Islet of Langerhans (tissue), 1 donor: ENCODE results near the gene UBE4B.

ENCODE experiments used
- FAIRE-seq: peaks from one replicate; lab custom pipeline; 2011; peaks lifted over from hg19 to GRCh38; lab: Jason Lieb, UNC

Gene UBE4B

GRCh38 chr1:10117132-10117531, 84.4 kb downstream of the UBE4B start:
- FAIRE-seq, result no peak

- FAIRE-seq, result no peak
These were observed 85.1 kb downstream of the UBE4B start for GRCh38 chr1:10117865-10118264.

- no peak for FAIRE-seq
These were observed 88.9 kb downstream of the UBE4B start for GRCh38 chr1:10121688-10122087.

GRCh38 chr1:10122926-10123325, 90.2 kb downstream of the UBE4B start:
- peak; percentile 93 for FAIRE-seq

GRCh38 chr1:10128101-10128765, 95.5 kb downstream of the UBE4B start:
- no peak for FAIRE-seq

- no peak for FAIRE-seq
These were observed 99.6 kb downstream of the UBE4B start for GRCh38 chr1:10132316-10132715.

GRCh38 chr1:10132852-10133251, 100.1 kb downstream of the UBE4B start:
- no peak for FAIRE-seq

- FAIRE-seq, result no peak
These were observed 108.2 kb downstream of the UBE4B start for GRCh38 chr1:10140981-10141380.

GRCh38 chr1:10143961-10144485, 111.3 kb downstream of the UBE4B start:
- no peak for FAIRE-seq

- no peak for FAIRE-seq
These were observed 113.6 kb downstream of the UBE4B start for GRCh38 chr1:10146391-10146790.

GRCh38 chr1:10149231-10149630, 116.5 kb downstream of the UBE4B start:
- peak; percentile 33 for FAIRE-seq

- no peak for FAIRE-seq
These were observed 120.0 kb downstream of the UBE4B start for GRCh38 chr1:10152709-10153284.

- FAIRE-seq, result no peak
These were observed 122.4 kb downstream of the UBE4B start for GRCh38 chr1:10155087-10155712.

GRCh38 chr1:10160173-10160572, 127.4 kb downstream of the UBE4B start:
- no peak for FAIRE-seq

GRCh38 chr1:10160907-10161490, 128.2 kb downstream of the UBE4B start:
- FAIRE-seq, result no peak

GRCh38 chr1:10161541-10162290, 129.0 kb downstream of the UBE4B start:
- no peak for FAIRE-seq

GRCh38 chr1:10168912-10169514, 136.3 kb downstream of the UBE4B start:
- no peak for FAIRE-seq

- FAIRE-seq, result no peak
These were observed 137.4 kb downstream of the UBE4B start for GRCh38 chr1:10170239-10170574.

- no peak for FAIRE-seq
These were observed 138.5 kb downstream of the UBE4B start for GRCh38 chr1:10171105-10171767.

- no peak for FAIRE-seq
These were observed 139.4 kb downstream of the UBE4B start for GRCh38 chr1:10171995-10172669.

- FAIRE-seq, result no peak
These were observed 140.8 kb downstream of the UBE4B start for GRCh38 chr1:10173582-10173981.
